Mesodermal cell (in vitro differentiated cells): ENCODE data around the gene CHMP4B.

Source experiments
- H3K27ac ChIP-seq: 2 replicates; pipeline ENCODE4 v1.7.0; 2013; ENCODE audit warnings: mild to moderate bottlenecking, low read depth, low read length, moderate library complexity; ENCODE audit not compliant: severe bottlenecking
- H3K36me3 ChIP-seq: 2 replicates; pipeline ENCODE4 v1.7.1; 2013; ENCODE audit warnings: mild to moderate bottlenecking, low read length, moderate library complexity; ENCODE audit not compliant: control insufficient read depth, insufficient read depth
- H3K4me1 ChIP-seq: one replicate; pipeline ENCODE4 v1.7.1; 2013; ENCODE audit warnings: mild to moderate bottlenecking, low read length; ENCODE audit not compliant: insufficient read depth, control insufficient read depth, poor library complexity, severe bottlenecking
- H3K4me3 ChIP-seq: 2 replicates; pipeline ENCODE4 v1.7.0; 2013; ENCODE audit warnings: low read length, control low read depth, mild to moderate bottlenecking; ENCODE audit not compliant: insufficient read depth, poor library complexity, severe bottlenecking; ENCODE audit errors: extremely low read depth
- H3K9me3 ChIP-seq: 2 replicates; pipeline ENCODE4 v1.7.1; 2013; ENCODE audit warnings: mild to moderate bottlenecking, low read length, moderate library complexity; ENCODE audit not compliant: control insufficient read depth
- WGBS, 2 experiments: methylation state at CpG; one replicate each; pipeline ENCODE4 v1.1.5; 2013; ENCODE audit warnings: missing lambda C conversion rate in 2 of 2; ENCODE audit not compliant: insufficient coverage in 2 of 2; 5-methylcytosine and 5-hydroxymethylcytosine counted together

CHMP4B gene

GRCh38 chr20:33773412-33774089, 37.6 kb upstream of the CHMP4B start:
- no peak overlapping the region for H3K4me3 ChIP-seq
- WGBS, 2 experiments = 90 to 100% methylated on average over 1 of the region's 2 CpGs
- no peak overlapping the region for H3K27ac ChIP-seq
- H3K36me3 ChIP-seq = no peaks in the 10 kb centered on the region
- H3K9me3 ChIP-seq = no peaks in the 10 kb centered on the region
- no peaks in the 10 kb centered on the region for H3K4me1 ChIP-seq

DNA sequence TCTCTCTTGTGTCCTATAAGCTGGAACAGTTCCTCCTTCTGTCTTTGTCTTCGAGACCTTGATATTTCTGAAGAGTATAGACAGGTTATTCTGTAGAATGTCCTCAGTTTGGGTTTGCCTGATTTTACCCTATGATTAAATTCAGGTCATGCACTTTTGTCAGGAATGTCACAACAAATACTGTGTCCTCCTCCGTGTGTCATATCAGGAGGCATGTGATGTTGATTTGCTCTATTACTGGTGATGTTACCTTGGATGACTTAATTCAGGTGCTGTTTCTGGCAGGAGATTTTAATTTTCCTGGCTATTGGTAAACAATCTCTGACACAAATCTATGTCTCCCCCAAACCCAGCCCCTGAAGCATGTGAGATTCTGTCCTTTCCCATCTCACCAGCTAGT, 33.3 kb upstream of the CHMP4B start:
- Histone ChIP-seq H3K4me1 (no peaks in the 10 kb centered on the region), H3K4me3 (no peak overlapping the region), H3K9me3 (no peaks in the 10 kb centered on the region), H3K27ac (no peak overlapping the region), H3K36me3 (no peaks in the 10 kb centered on the region)
- 100% methylated on average over 2 of the region's 2 CpGs; no CpG with 5 or more reads in 1 of the 2 experiments for WGBS, 2 experiments

DNA sequence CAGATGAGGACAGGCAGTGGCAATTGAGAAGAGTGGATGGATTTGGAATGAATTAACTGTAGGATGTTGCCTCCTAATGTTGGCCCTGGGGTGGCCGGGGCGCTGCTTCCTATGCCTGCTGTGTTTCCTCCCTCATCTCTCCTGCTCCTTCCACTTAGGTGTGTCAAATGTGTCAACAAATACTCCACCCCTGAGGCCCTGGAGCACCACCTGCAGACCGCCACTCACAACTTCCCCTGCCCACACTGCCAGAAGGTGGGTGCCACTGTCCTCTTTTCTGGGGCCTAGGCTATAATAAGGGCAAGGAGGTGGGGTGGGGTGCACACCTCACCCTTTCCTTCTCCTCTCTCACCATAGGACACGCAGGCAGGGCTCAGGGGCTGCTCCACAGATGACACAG, 30.0 kb upstream of the CHMP4B start:
- Histone ChIP-seq H3K36me3 (no peaks in the 10 kb centered on the region), H3K4me1 (no peaks in the 10 kb centered on the region), H3K27ac (no peak overlapping the region), H3K4me3 (no peak overlapping the region), H3K9me3 (no peaks in the 10 kb centered on the region)
- WGBS, 2 experiments = 100% methylated on average over 1 to 2 of the region's 4 CpGs

- Histone ChIP-seq H3K4me1 (no peaks in the 10 kb centered on the region), H3K27ac (no peak overlapping the region), H3K4me3 (no peak overlapping the region), H3K9me3 (no peaks in the 10 kb centered on the region), H3K36me3 (no peaks in the 10 kb centered on the region)
- 83 to 100% methylated on average over 1 of the region's 1 CpG for WGBS, 2 experiments
These were observed 29.2 kb upstream of the CHMP4B start for GRCh38 chr20:33781945-33782344.

DNA sequence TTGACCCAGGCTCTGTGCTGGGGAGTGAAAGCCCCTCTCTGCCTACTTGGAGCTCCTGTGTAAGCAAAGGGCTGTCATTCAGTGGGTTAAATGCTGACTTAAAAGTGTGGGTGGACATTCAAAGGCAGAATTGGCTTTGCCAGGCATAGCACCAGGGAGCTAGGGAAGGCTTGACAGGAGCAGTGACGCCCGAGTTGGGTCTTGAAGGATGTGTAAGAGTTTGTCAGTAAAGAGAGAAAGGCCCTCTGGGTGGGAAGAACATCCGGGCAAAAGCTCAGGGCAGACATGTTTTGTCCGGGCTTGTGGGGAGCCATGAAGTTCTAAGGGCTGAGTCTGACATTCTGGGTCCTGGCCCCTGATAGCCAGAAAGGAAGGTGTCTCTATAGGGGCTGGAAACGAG, 27.9 kb upstream of the CHMP4B start:
- 76 to 93% methylated on average over 4 to 5 of the region's 5 CpGs for WGBS, 2 experiments
- Histone ChIP-seq H3K36me3 (no peaks in the 10 kb centered on the region), H3K27ac (no peak overlapping the region), H3K4me3 (no peak overlapping the region), H3K9me3 (no peaks in the 10 kb centered on the region), H3K4me1 (no peaks in the 10 kb centered on the region)

DNA sequence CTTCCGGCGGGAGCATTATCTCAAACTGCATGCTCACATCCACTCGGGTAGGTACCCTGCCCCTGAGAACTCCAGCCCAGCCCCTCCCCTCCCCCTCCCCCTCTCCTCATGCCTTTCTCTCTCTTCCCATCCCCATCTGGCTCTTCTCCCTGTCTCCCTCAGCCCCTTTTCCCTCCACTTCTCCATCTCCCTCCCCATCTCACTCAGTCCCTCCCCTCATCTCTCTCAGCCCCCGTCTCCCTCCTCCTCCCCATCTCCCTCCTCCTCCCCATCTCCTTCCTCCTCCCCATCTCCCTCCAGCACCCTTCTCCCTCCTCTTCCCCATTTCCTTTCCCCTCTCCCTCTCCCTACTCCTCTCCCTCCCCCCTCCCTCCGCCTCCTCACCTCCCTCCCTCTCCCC, 27.3 kb upstream of the CHMP4B start:
- Histone ChIP-seq H3K4me1 (peaks cover 5% of the 10 kb centered on the region), H3K4me3 (no peak overlapping the region), H3K36me3 (no peaks in the 10 kb centered on the region), H3K9me3 (no peaks in the 10 kb centered on the region), H3K27ac (no peak overlapping the region)
- WGBS, 2 experiments = 70 to 77% methylated on average over 3 to 4 of the region's 5 CpGs

DNA sequence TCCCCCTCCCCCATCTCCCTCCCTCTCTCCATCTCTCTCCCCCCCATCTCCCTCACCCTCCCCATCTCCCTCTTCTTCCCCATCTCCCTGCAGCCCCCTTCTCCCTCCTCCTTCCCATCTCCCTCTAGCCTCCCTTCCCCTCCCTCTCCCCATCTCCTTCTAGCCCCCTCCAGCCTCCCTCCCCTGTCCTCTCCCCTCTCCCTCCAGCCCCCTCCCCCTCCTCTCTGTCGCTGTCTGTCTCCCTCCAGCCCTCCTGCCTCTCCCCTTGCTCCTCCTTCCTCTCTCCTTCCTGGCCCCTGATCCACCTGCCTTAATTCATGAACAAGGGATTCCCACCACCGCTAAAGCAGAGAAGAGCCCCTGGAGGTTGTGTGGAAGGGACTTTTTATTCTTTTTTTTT, 26.9 kb upstream of the CHMP4B start:
- no peak overlapping the region for H3K4me3 ChIP-seq
- H3K27ac ChIP-seq = no peak overlapping the region
- no peaks in the 10 kb centered on the region for H3K9me3 ChIP-seq
- H3K4me1 ChIP-seq = peaks cover 9% of the 10 kb centered on the region
- WGBS, 2 experiments = no CpG with 5 or more reads among the region's 2 CpGs
- no peaks in the 10 kb centered on the region for H3K36me3 ChIP-seq

GRCh38 chr20:33785503-33785902, 25.6 kb upstream of the CHMP4B start:
- Histone ChIP-seq H3K4me1 (peaks cover 20% of the 10 kb centered on the region), H3K27ac (no peak overlapping the region), H3K9me3 (no peaks in the 10 kb centered on the region), H3K36me3 (no peaks in the 10 kb centered on the region), H3K4me3 (no peak overlapping the region)
- 96% methylated on average over 5 of the region's 5 CpGs for WGBS, 2 experiments

DNA sequence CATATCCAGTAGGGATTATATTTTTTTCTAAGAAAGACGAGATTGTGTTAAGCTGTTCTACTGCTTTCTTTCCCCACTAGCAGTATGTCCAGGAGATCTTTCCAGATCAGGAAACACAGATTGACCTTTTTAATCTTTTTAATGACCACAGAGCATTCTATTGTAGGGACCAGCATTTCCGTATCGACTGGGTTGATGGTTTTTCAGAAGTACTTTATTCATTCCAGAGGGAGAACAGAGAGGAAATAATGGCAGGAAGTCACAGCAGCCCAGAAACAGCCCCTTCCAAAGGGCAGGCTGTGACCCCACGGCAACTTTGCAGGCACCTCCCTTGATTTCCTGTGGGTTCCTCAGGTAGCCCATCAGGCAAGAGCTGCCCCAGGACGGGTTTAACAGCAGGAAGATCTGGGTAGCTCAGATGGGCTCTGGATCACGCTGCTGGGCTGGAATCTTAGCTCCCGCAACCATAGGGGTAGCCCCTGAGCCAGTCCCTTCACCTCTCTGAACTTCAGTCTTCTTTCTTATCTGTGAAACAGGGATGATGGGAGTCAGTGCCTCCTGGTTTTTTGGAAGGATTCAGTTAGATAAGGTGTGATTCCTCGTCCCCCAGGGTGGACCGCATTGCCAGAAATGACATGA, 23.8 kb upstream of the CHMP4B start:
- 88 to 89% methylated on average over 6 to 8 of the region's 9 CpGs for WGBS, 2 experiments
- H3K9me3 ChIP-seq = no peaks in the 10 kb centered on the region

GRCh38 chr20:33788351-33789049, 22.6 kb upstream of the CHMP4B start:
- Histone ChIP-seq H3K9me3 (no peaks in the 10 kb centered on the region), H3K4me3 (no peak overlapping the region), H3K36me3 (peaks cover 3% of the 10 kb centered on the region), H3K4me1 (peaks cover 25% of the 10 kb centered on the region), H3K27ac (peak overlapping the region; percentile 96)
- WGBS, 2 experiments = 90 to 93% methylated on average over 11 of the region's 12 CpGs

More for the DNA sequence above, 23.8 kb upstream of the CHMP4B start:
- H3K36me3 ChIP-seq = peaks cover 3% of the 10 kb centered on the region
- H3K4me1 ChIP-seq = peaks cover 22% of the 10 kb centered on the region
- no peak overlapping the region for H3K4me3 ChIP-seq
- no peak overlapping the region for H3K27ac ChIP-seq
